ENCODE data around the gene SLC22A23.

The SLC22A23 gene

GRCh38 chr6:3227363-3228045 is 229.3 kb downstream of the SLC22A23 start, which contains the start of gene TUBB2B:
TSS of gene TUBB2B (minus strand) at chr6:3227653. CDS start at chr6:3227543, 110 bp downstream.
- DNase-seq (ENCODE audit: low read depth in 2 of 2), result peak in 1 of 2 experiments; percentile 57

GRCh38 chr6:3226481-3227362 is 230.1 kb downstream of the SLC22A23 start:
- DNase-seq (ENCODE audit: low read depth in 2 of 2), result no peak

GRCh38 chr6:3226042-3226441 is 230.8 kb downstream of the SLC22A23 start:
- no peak for DNase-seq (ENCODE audit: low read depth in 2 of 2)

- DNase-seq (ENCODE audit: low read depth in 2 of 2), result no peak
These were observed 234.3 kb downstream of the SLC22A23 start for GRCh38 chr6:3222506-3223038.

- no peak for DNase-seq (ENCODE audit: low read depth in 2 of 2)
These were observed 235.3 kb downstream of the SLC22A23 start for GRCh38 chr6:3221578-3221977.

GRCh38 chr6:3220366-3220765 is 236.5 kb downstream of the SLC22A23 start:
- no peak for DNase-seq (ENCODE audit: low read depth in 2 of 2)

Measured in fibroblast of skin of left quadriceps (primary cell).